ENCODE data around the gene LRFN4. TPM values are rescaled to one million over a fixed set of nuclear protein-coding genes. Genes with fewer than 3 reads are reported as not detected.
"Not testable (repeated sequence)": the region's sequence is repeated elsewhere in the genome, so short reads cannot be mapped to it uniquely, and the experiment has no call there.

The LRFN4 gene
- 17.2 TPM for total RNA-seq
- long read RNA-seq, transcript LRFN4-201 (2 exons, 2,431 nt): major isoform, 26 of 43 reads
- long read RNA-seq, partial matches to known transcripts: 1 of 43 reads
- long read RNA-seq, other reads (novel, unspliced or antisense): 16 of 43 reads

DNA sequence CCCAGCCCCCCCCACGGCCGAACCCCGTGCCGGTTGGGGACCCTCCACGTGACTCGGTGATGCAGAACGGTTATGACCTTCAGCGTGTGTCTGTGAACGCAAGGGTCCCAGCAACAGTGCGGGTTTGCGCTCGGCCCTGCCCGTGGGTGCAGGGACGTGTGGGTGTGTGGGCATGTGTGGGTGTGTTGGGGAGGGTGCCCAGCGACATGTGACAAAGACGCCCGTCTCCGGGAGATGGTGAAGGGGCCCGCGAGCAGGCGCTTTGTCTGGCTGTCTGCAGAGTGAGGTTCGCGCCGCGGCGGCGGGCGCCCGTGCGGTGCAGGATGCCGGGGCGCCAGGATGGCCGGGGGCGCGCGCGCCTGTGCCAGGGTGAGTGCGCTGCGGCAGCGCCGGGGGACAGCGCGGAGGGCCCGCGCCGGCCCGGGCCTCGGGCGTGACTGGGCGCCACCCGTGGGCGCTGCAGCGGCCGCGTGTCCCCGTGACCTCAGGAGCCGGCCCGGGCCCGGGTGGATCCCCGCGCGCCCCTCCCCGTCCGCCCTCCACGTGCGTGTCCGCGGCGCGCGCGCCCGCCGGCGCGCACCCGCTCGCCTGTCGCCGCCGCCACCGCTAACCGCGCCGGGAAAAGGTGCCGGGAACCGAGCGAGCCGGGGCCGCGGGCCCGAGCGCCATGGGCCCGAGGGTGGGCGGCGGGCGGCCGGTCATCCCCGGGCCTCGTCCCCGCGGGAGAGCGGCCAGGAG is at the start of gene LRFN4:
Gene LRFN4, plus strand, starts transcription at position 569 of the 738 bp plus-strand sequence. CDS start 681 bp downstream, outside the sequence.
- DNase-seq: no peak
- peak; percentile 53 for ATAC-seq
- intact Hi-C loops (cut with micrococcal nuclease): no loop called here

DNA sequence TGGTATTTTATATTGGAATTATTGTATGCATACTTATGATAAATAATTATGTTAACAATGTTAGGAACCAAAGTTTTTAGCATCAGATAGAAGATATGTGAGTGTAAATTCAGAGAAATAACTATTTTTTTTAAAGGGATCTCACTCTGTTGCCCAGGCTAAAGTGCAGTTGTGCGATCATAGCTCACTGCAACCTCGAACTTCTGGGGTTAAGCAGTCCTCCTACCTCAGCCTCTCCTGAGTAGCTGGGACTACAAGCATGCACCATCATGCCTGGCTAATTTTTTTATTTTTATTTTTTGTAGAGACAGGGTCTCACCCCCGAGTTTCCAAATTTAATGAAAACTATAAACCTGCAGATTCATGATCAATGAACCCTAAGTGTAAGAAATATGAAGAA is 47.3 kb upstream of the LRFN4 start:
- DNase-seq (no peak), ATAC-seq (no peak)
- intact Hi-C loops (cut with micrococcal nuclease): no loop called here

DNA sequence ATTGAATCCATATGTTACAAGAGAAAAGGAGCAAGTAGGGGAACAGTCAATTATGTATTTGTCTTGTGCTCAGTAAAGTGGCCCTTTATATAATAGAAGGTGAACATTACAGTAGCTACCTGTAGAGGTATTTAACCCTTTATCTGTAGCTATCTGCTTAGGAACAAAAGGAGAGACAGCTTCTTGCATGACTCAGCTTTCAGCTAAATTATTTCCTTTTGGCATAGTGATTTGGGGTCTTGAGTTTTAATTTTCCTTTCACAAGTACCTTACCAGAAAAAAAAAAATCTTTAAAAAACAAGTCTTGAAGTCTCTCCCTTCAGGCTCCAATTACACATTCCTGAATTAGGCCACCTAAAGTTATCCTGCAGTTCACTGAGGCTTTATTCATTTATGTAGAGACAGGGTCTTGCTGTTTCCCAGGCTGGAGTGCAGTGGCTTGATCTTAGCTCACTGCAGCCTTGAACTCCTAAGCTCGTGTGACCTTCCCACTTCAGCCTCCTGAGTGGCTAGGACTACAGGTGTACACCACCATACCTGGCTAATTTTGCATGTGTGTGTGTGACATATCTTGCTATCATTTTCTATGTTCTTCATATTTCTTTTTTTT is 46.2 kb upstream of the LRFN4 start:
- no peak for DNase-seq
- ATAC-seq: no peak
- intact Hi-C loops (cut with micrococcal nuclease): loop anchor here (10.0 kb wide), 1 partner anchor 46 kb away; no protein-coding TSS in a partner anchor

DNA sequence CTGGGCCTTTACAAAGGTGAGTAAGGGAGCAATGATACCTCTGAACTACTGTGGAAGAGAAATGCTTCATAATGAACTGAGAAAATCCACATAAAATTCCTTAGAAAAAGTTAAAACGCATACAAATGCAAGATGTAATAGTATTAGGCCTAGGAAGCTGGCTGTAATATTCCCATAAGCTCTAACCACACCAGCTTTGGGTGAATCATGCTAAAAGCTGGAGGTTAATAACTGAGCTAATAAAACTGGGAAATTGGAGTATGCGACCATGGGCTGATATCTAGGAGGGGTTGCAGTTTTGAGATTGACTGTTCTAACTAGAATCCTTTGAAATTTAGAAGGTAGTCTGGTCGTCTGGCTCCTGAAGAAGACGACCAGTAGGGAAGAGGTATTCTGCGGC is 42.2 kb upstream of the LRFN4 start:
- no peak for ATAC-seq

DNA sequence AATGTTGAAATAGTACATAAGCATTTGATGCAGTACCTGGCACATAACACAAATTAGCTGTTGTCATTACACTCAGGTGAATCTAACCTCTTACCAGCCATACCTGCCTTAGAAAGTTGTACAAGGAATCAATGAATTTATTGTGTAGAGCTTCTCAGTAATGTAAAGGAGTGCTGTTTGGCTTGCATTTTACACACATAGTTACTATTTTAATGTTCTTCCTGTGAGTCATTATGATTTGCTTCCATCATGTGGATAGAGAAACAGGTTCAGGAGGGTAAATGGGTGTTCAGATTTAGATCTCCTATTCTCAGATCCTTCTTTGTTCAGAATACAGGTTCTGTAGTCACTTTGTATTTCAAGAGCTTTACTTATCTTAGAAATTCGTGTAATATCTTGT is 41.2 kb upstream of the LRFN4 start:
- intact Hi-C loops (cut with micrococcal nuclease): loop anchor here (10.0 kb wide), 1 partner anchor 51 kb away; no protein-coding TSS in a partner anchor
- DNase-seq: no peak
- no peak for ATAC-seq

More for the DNA sequence above, 42.2 kb upstream of the LRFN4 start:
- DNase-seq: no peak
- intact Hi-C loops (cut with micrococcal nuclease): loop anchor here (10.0 kb wide), 1 partner anchor 50 kb away; no protein-coding TSS in a partner anchor

DNA sequence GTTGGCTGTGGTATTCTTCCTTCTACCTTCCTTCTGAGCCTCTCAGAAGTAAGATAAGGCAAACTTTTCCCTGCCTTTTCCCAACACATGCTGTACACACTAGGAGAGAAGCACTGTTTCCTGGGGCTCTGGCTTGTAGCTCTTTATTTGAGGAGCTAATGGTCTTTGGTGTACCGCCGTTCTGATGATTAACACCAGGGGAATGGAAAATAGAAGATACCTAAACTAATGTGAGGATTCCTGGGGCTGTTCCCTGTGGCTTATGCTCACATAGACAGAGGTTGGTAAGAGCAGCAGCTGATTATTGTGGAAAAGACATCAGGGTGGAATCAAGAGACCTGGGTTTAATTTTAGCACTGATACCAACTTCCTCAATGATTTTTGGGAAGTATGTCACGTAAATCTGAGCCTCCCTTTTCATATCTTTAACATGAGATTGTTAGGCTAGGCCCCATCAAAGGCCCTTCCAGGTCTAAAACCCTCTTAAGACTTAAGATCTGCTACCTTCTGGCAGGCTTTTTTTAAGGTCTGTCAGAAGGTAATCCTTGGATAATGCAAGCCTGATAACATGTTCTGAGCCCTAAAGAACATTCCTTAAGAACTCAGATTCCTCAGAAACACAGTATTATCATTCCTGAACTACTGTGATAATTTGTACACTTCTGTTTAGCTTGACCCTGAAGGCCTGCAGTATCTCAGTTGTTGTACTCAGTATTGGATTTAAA is 38.5 kb upstream of the LRFN4 start:
- DNase-seq (no peak), ATAC-seq (no peak)
- intact Hi-C loops (cut with micrococcal nuclease): loop anchor here (10.0 kb wide), 1 partner anchor 54 kb away; no protein-coding TSS in a partner anchor

DNA sequence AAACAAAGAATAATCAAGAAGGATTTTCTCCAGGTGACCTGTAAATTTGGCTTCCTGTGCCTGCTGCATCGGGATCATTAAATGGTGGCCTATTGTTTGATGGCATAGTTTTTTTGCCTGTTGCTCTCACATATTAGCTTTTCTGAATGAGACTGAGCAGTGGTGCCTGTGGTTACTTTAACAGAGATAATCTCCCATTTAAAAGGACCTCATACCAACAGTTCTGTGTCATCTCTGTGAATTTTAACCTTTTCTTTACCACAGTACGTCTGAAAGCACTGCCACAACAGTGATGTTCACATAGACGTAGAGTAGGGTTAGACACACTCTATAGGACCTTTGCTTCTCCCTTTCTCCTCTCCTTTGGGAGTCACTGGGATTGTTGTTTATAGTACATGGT is 36.5 kb upstream of the LRFN4 start:
- intact Hi-C loops (cut with micrococcal nuclease): no loop called here
- DNase-seq (no peak), ATAC-seq (no peak)

DNA sequence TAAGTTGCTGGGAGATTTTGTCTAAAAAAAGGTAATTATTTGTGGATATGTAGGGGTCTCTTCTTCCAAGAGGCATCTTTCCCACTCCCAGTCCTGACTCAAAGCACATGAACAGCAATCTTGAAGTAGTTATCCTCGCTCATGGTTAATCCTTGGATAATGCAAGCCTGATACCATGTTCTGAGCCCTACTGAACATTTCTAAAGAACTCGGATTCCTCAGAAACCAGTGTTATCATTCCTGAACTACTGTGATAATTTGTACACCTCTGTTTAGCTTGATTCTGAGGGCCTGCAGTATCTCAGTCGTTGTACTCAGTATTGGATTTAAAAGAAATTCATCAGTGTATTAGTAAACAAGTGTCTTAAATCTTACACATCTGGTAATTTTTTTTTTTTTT is 36.0 kb upstream of the LRFN4 start:
- ATAC-seq (no peak), DNase-seq (no peak)
- intact Hi-C loops (cut with micrococcal nuclease): no loop called here

DNA sequence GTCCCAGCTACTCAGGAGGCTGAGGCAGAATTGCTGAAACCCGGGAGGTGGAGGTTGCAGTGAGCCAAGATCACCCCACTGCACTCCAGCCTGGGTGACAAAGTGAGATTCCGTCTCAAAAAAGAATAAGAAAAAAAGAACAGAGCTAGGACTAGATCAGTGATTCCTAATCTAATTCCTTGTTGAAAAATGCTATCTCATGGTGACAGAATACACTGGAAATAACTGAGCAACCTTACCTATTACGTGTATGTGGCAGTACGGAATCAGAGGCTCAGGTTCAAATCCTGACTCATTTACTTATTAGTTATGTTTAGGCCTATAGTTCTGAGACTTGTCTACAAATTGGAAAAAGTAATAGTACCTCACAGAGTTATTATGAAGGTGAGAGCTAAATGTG is 33.2 kb upstream of the LRFN4 start:
- ATAC-seq (no peak), DNase-seq (no peak)
- intact Hi-C loops (cut with micrococcal nuclease): no loop called here

DNA sequence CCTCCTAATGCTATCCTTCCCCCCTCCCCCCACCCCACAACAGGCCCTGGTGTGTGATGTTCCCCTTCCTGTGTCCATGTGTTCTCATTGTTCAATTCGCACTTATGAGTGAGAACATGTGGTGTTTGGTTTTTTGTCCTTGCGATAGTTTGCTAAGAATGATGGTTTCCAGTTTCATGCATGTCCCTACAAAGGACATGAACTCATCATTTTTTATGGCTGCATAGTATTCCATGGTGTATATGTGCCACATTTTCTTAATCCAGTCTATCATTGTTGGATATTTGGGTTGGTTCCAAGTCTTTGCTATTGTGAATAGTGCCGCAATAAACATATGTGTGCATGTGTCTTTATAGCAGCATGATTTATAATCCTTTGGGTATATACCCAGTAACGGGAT is 32.3 kb upstream of the LRFN4 start:
- ATAC-seq; intact Hi-C loops (cut with micrococcal nuclease); DNase-seq: not testable (repeated sequence)

DNA sequence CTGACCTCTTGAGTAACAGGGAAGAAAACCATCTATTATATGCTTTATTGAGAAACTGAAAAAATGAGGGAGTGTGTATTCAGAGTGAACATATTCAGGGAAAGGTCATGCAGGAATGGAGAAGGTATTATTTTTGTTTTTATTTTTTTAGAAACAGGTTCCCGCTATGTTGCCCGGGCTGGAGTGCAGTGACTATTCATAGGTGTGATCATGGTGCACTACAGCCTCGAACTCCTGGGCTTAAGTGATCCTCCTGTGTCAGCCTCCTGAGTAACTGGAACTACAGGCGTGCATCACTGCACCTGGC is 22.4 kb upstream of the LRFN4 start:
- ATAC-seq (peak; percentile 15), DNase-seq (no peak)
- intact Hi-C loops (cut with micrococcal nuclease): loop anchor here (5.0 kb wide), 1 partner anchor 137 kb away; no protein-coding TSS in a partner anchor

DNA sequence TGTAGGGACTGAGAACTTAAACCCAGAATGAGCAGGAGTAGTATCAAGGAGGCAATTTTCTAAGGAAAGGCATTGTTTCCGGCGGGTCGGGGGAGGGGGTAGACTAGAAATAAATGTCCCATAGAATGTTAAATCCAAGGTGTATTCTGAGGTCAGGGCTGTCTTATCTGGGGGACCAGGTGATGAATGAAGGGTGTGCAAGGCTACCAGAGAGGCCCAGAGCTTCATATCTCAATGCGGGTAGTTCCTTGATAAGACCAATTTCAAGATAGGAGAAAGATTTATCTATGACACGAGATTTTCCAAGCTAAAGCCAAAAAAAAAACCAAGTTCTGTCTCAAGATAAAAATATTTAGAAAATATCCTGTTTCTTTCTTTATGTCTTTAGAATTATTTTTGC is 21.9 kb upstream of the LRFN4 start:
- no peak for ATAC-seq
- DNase-seq: no peak
- intact Hi-C loops (cut with micrococcal nuclease): loop anchor here (5.0 kb wide), 1 partner anchor 138 kb away; no protein-coding TSS in a partner anchor

DNA sequence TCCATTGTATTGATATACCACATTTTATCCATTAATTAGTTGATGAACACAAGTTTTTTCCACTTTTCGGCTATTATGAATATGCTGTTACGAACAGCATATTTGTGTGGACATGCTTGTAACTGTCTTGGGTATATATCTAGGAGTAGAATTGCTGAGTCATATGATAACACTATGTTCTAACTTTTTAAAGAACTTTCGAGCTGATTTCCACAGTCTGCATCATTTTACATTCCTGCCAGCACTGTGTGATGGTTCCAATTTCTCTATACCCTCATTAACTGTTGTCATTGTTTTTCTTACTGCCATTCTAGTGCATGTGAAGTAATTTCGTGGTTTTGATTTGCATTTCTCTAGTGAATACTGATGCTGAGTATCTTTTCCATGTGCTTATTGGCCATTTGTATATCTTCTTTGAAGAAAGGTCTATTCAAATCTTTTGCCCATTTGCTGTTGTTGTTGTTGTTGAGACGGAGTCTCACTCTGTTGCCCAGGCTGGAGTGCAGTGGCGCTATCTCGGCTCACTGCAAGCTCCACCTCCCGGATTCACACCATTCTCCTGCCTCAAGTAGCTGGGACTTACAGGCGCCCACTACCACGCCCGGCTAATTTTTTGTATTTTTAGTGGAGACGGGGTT is 21.0 kb upstream of the LRFN4 start:
- ATAC-seq (no peak), DNase-seq (no peak)
- intact Hi-C loops (cut with micrococcal nuclease): no loop called here

DNA sequence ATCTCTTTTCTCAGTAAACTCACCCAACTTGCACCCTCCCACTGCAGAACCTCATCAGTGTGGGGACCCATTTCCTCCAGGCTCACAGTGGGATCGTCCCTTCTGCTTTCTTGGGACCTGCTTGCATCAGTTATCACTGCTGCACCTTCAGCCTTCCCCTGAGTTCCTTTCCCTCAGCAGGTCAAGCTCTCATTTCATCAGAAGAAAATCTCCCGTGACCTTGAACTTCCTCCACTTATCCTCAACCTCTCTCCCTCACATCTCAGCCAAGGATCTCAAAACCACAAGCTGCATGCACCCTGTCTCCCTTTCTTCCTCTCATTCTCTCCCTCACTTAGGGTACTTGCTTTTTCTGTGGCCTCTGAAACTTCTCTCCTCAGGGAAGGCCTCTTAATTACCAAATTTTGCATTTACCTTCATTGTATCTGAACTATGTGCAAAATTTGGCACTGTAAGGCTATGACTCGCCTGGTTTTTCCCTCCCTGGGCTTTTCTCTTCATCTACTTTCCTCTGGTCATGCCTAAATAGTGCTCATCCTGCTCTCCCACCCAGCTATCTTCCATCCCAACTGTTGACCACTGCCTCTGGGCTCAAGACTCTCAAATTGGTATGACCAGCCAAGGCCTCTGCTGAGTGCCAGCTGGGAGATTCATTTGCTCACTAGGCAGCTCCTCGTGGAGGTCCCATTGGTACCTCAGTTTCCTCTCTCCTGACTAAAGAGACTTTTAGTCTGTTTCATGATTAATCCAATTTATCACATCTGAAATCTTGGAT is 16.4 kb upstream of the LRFN4 start:
- ATAC-seq (no peak), DNase-seq (no peak)
- intact Hi-C loops (cut with micrococcal nuclease): no loop called here

DNA sequence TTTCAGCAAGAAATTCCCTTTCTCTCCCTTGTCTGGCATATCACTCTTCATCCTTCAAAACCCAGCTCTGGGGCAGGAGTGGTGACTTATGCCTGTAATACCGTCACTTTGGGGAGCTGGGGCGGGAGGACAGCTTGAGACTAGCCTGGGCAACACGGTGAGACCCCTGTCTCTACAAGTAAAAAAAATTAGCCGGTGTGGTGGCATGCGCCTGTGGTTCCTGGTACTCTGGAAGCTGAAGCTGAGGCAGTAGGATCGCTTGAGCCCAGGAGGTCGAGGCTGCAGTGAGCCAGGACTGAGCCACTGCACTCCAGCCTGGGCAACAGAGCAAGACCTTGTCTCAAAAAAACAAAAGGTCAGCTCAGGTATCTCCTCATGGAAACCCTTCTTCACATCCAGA is 15.0 kb upstream of the LRFN4 start:
- ATAC-seq: no peak
- no peak for DNase-seq

DNA sequence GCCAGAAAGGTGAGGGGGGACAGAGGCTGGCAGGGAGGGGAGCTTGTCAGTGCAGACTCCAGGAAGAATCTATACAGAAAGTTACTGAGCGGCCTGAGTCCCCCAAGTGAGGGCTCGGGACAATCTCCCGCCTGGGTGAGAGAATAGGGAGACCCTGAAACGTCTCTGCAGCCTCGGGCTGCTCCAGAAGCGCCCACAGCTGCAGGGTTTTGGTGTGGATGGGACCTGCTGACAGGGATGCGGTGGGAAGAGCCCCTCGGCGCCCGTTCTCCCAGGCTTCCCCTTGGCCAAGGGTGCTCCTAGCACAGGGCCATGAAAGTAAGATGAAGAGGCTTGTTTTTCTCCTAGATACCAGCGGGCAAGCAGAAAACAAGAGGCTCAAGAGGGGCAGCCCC is 14.4 kb upstream of the LRFN4 start:
- ATAC-seq: no peak
- intact Hi-C loops (cut with micrococcal nuclease): no loop called here
- DNase-seq: no peak

More for the DNA sequence above, 15.0 kb upstream of the LRFN4 start:
- intact Hi-C loops (cut with micrococcal nuclease): no loop called here

DNA sequence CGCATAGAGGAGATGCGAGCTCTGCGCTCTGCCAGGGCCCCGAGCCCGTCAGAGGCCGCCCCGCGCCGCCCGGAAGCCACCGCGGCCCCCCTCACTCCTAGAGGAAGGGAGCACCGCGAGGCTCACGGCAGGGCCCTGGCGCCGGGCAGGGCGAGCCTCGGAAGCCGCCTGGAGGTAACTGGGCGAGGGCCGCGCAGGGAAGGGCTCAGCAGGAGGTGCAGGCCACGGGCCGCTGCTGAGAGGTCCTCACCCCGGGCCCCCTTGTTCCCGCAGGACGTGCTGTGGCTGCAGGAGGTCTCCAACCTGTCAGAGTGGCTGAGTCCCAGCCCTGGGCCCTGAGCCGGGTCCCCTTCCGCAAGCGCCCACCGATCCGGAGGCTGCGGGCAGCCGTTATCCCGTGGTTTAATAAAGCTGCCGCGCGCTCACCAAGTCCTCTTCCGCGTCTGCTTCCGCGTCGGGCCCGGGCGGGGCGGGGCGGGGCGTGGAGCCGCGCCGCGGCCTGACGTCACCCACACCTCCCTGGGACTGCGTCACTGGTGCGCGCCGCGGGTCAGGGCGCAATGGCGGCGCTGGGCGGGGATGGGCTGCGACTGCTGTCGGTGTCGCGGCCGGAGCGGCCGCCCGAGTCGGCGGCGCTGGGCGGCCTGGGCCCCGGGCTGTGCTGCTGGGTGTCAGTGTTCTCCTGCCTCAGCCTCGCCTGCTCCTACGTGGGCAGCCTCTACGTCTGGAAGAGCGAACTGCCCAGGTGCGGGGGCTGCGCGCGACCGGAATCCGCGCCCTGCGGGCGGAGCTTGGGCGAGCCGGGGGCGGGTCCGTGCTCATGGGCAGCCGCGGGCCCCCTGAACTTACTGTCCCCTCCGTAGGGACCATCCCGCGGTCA is 13.7 kb upstream of the LRFN4 start, which contains the start of gene RCE1:
Gene RCE1, plus strand, starts transcription at position 546 of the 880 bp plus-strand sequence. Its CDS starts 15 bp downstream, at position 561.
- intact Hi-C loops (cut with micrococcal nuclease): no loop called here
- ATAC-seq: peak; percentile 98
- DNase-seq: peak; percentile 96

Measured in left ventricle myocardium superior (tissue), 1 donor.